Measurements from ENCODE around the gene EXOC4.

DNA sequence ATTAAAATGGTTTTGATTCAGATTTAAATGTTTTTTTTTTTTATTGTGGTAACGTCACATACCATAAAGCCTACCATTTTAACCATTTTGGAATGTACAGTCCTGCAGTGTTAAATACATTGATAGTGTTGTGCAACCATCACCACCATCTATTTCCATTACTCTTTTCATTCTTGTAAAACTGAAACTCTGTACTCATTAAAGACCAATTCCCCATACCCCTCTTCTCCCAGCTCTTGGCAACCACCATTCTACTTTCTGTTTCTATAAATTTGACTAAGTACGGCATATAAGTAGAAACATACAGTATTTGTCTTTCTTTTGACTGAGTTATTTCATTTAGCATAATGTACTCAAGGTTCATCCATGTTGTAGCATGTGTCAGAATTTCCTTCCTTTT, 96.2 kb downstream of the EXOC4 start:
- TF ChIP-seq CTCF (IDR thresholded peaks at IDR 0.05) = no peak
- no peak for TF ChIP-seq POLR2A (IDR thresholded peaks at IDR 0.05)
- no peak for TF ChIP-seq POLR2AphosphoS5 (IDR thresholded peaks at IDR 0.05)
